SK-N-SH treated with all-trans-retinoic acid at 6 μM for 48 hours (cell line): ENCODE measurements around the gene JMY.

Experiments used
- ATAC-seq: fragments of 200-7000 bp; cut with Tn5 transposase; 3 replicates; pipeline ENCODE4 v1.9.1; 2020; ENCODE audit warnings: mild to moderate bottlenecking, moderate library complexity
- ARNTL ChIP-seq: fragments of 450-650 bp; formaldehyde crosslinking; IDR thresholded peaks from 2 replicates; pipeline ENCODE4 v1.5.0; 2020; ENCODE audit warnings: low read depth, mild to moderate bottlenecking, moderate library complexity, borderline replicate concordance
- BACH2 ChIP-seq: fragments of 250-450 bp; sonication (Bioruptor Pico); IDR thresholded peaks from 2 replicates; pipeline ENCODE4 v1.9.0; 2021; ENCODE audit warnings: mild to moderate bottlenecking, borderline replicate concordance
- ESRRG ChIP-seq: fragments of 250-450 bp; sonication (Bioruptor Pico); IDR thresholded peaks from 2 replicates; pipeline ENCODE4 v1.6.1; 2021; ENCODE audit warnings: mild to moderate bottlenecking
- GLIS3 ChIP-seq: fragments of 250-450 bp; sonication (Bioruptor Pico); IDR thresholded peaks from 2 replicates; pipeline ENCODE4 v1.5.0; 2020; ENCODE audit warnings: mild to moderate bottlenecking, moderate library complexity
- OSR1 ChIP-seq: fragments of 250-450 bp; sonication (Bioruptor Pico); IDR thresholded peaks from 2 replicates; pipeline ENCODE4 v1.8.0; 2022; ENCODE audit warnings: moderate library complexity, mild to moderate bottlenecking, inconsistent platforms
- PPARA ChIP-seq: fragments of 250-450 bp; sonication (Bioruptor Pico); IDR thresholded peaks from 2 replicates; pipeline ENCODE4 v1.5.0; 2020; ENCODE audit warnings: mild to moderate bottlenecking, borderline replicate concordance
- RARB ChIP-seq: fragments of 250-450 bp; sonication (Bioruptor Pico); IDR thresholded peaks from 2 replicates; pipeline ENCODE4 v1.8.0; 2021; ENCODE audit warnings: mild to moderate bottlenecking, moderate library complexity
- SNAI2 ChIP-seq: fragments of 250-450 bp; sonication (Bioruptor Pico); IDR thresholded peaks from 2 replicates; pipeline ENCODE4 v1.5.0; 2020; ENCODE audit warnings: mild to moderate bottlenecking, moderate library complexity
- TCF4 ChIP-seq: fragments of 250-450 bp; sonication (Bioruptor Pico); IDR thresholded peaks from 2 replicates; pipeline ENCODE4 v1.8.0; 2021; ENCODE audit warnings: mild to moderate bottlenecking, moderate library complexity, borderline replicate concordance
- TOX ChIP-seq: fragments of 250-450 bp; sonication (Bioruptor Pico); IDR thresholded peaks from 2 replicates; pipeline ENCODE4 v1.8.0; 2021; ENCODE audit warnings: mild to moderate bottlenecking, moderate library complexity, borderline replicate concordance
- ZC3H10 ChIP-seq: fragments of 250-450 bp; sonication (Bioruptor Pico); IDR thresholded peaks from 2 replicates; pipeline ENCODE4 v1.5.1; 2021; ENCODE audit warnings: mild to moderate bottlenecking, moderate library complexity
- ZFP3 ChIP-seq: fragments of 250-450 bp; sonication (Bioruptor Pico); IDR thresholded peaks from 2 replicates; pipeline ENCODE4 v1.5.0; 2020; ENCODE audit warnings: mild to moderate bottlenecking, moderate library complexity
- ZFP30 ChIP-seq: fragments of 450-650 bp; formaldehyde crosslinking; IDR thresholded peaks from 2 replicates; pipeline ENCODE4 v1.5.0; 2022; ENCODE audit warnings: mild to moderate bottlenecking, moderate library complexity
- ZNF565 ChIP-seq: fragments of 450-650 bp; formaldehyde crosslinking; conservative IDR thresholded peaks from 2 replicates; pipeline ENCODE4 v1.5.0; 2020; ENCODE audit warnings: low read depth, mild to moderate bottlenecking, moderate library complexity
- ZNF70 ChIP-seq: fragments of 450-650 bp; formaldehyde crosslinking; IDR thresholded peaks from 2 replicates; pipeline ENCODE4 v1.5.0; 2020; ENCODE audit warnings: mild to moderate bottlenecking, moderate library complexity
- ZNF8 ChIP-seq: fragments of 450-650 bp; formaldehyde crosslinking; IDR thresholded peaks from 2 replicates; pipeline ENCODE4 v1.5.0; 2020; ENCODE audit warnings: mild to moderate bottlenecking, moderate library complexity
- TF ChIP-seq, protein P1 (sequence below): fragments of 250-450 bp; sonication (Bioruptor Pico); IDR thresholded peaks from 2 replicates; pipeline ENCODE4 v1.5.1; 2020; ENCODE audit warnings: low read depth, mild to moderate bottlenecking, moderate library complexity
- TF ChIP-seq, protein P2 (sequence below): fragments of 250-450 bp; sonication (Bioruptor Pico); IDR thresholded peaks from 2 replicates; pipeline ENCODE4 v1.8.0; 2021; ENCODE audit warnings: low read depth, mild to moderate bottlenecking, moderate library complexity, borderline replicate concordance
- TF ChIP-seq, protein P3 (sequence below): fragments of 250-450 bp; sonication (Bioruptor Pico); IDR thresholded peaks from 2 replicates; pipeline ENCODE4 v1.5.1; 2021; ENCODE audit warnings: mild to moderate bottlenecking, moderate library complexity
- TF ChIP-seq, protein P4 (sequence below): fragments of 250-450 bp; sonication (Bioruptor Pico); IDR thresholded peaks from 2 replicates; pipeline ENCODE4 v1.8.0; 2020; ENCODE audit warnings: mild to moderate bottlenecking, moderate library complexity, borderline replicate concordance

Gene JMY

DNA sequence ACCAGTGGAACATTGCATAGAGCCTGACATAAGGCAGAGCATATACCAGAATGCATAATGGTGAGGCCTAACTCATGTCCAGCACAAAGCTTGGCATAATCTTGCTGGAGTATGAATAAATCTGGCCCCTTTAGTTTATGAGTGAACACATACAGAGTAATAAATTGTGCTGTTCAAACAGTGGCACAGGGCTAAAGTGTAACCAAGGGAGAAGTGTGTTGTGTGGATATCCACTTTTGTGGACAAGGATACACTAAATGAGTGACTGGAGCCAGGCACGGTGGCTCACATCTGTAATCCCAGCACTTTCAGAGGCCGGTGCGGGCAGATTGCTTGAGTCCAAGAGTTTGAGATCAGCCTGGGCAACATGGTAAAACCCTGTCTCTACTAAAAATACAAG is 29.4 kb upstream of the JMY start:
- no peak for ATAC-seq

DNA sequence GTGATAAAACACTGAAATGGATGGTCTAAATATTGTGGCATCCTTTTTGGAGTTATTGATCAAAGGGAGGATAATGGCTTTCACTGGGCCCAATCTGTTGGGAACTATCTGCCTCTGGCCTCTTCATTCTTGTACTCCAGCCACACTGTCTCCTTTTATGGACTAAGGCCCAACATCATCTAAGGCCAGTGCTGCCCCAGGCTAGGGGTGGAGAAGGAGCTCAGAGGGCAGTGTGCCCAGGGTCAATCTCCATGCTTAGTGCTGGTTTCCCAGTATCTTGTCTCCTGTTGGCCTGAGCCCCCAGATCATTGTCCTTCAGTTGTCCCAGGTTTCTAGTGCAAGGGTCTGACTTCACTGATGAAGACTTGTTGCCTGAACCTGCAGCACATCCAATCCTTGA is 26.4 kb upstream of the JMY start:
- ATAC-seq: no peak
- TF ChIP-seq ZNF70: no peak
- TF ChIP-seq, protein P1, sequence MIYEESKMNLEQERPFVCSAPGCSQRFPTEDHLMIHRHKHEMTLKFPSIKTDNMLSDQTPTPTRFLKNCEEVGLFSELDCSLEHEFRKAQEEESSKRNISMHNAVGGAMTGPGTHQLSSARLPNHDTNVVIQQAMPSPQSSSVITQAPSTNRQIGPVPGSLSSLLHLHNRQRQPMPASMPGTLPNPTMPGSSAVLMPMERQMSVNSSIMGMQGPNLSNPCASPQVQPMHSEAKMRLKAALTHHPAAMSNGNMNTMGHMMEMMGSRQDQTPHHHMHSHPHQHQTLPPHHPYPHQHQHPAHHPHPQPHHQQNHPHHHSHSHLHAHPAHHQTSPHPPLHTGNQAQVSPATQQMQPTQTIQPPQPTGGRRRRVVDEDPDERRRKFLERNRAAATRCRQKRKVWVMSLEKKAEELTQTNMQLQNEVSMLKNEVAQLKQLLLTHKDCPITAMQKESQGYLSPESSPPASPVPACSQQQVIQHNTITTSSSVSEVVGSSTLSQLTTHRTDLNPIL (CRISPR knock-in tag): no peak
- no peak for TF ChIP-seq ZNF565 (CRISPR knock-in tag)
- TF ChIP-seq GLIS3 (CRISPR knock-in tag): no peak
- TF ChIP-seq, protein P2, sequence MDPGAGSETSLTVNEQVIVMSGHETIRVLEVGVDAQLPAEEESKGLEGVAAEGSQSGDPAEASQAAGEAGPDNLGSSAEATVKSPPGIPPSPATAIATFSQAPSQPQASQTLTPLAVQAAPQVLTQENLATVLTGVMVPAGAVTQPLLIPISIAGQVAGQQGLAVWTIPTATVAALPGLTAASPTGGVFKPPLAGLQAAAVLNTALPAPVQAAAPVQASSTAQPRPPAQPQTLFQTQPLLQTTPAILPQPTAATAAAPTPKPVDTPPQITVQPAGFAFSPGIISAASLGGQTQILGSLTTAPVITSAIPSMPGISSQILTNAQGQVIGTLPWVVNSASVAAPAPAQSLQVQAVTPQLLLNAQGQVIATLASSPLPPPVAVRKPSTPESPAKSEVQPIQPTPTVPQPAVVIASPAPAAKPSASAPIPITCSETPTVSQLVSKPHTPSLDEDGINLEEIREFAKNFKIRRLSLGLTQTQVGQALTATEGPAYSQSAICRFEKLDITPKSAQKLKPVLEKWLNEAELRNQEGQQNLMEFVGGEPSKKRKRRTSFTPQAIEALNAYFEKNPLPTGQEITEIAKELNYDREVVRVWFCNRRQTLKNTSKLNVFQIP (CRISPR knock-in tag): no peak
- no peak for TF ChIP-seq ZNF8 (CRISPR knock-in tag)
- TF ChIP-seq RARB (CRISPR knock-in tag): no peak

More for the DNA sequence above, 29.4 kb upstream of the JMY start:
- TF ChIP-seq ZNF70: no peak
- TF ChIP-seq ZFP30: no peak
- TF ChIP-seq, protein P2 (CRISPR knock-in tag): no peak
- TF ChIP-seq TCF4 (CRISPR knock-in tag): no peak
- TF ChIP-seq BACH2 (CRISPR knock-in tag): no peak
- TF ChIP-seq, protein P3, sequence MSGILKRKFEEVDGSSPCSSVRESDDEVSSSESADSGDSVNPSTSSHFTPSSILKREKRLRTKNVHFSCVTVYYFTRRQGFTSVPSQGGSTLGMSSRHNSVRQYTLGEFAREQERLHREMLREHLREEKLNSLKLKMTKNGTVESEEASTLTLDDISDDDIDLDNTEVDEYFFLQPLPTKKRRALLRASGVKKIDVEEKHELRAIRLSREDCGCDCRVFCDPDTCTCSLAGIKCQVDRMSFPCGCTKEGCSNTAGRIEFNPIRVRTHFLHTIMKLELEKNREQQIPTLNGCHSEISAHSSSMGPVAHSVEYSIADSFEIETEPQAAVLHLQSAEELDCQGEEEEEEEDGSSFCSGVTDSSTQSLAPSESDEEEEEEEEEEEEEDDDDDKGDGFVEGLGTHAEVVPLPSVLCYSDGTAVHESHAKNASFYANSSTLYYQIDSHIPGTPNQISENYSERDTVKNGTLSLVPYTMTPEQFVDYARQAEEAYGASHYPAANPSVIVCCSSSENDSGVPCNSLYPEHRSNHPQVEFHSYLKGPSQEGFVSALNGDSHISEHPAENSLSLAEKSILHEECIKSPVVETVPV (CRISPR knock-in tag): no peak
- no peak for TF ChIP-seq ESRRG
- no peak for TF ChIP-seq ARNTL (CRISPR knock-in tag)
- TF ChIP-seq ZC3H10: no peak

DNA sequence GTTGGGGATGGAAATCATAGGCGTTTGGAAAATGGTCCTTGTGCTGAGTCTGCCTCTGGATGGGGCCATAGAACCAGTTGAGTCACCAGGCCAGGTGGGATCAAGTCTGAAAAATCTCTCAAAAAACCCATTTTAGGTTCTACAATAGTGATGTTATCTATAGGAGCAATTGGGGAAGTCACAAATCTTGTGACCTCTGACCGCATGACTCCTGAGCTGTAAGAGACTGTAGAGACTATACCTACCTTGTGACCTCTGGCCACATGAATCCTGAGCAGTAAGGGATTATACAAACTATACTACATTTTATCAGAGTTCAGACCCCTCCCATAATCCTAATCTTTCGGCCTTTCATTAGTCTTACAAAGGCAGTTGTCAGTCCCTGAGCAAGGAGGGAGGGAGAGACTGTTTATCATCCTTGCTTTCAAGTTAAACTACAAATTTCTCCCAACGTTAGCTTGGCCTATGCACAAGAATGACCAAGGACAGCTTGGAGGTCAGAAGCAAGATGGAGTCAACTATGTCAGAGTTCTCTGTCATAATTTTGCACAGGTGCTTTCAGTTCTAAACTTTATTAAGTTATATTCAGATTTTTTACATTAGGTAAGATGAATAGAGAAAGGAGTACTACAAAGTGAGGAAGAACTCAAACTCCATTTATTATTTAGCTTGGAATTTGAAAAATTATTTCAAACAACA is 11.5 kb upstream of the JMY start:
- no peak for ATAC-seq
- TF ChIP-seq ESRRG (no peak), BACH2 (CRISPR knock-in tag) (no peak), TOX (CRISPR knock-in tag) (no peak), ZFP3 (CRISPR knock-in tag) (no peak), GLIS3 (CRISPR knock-in tag) (no peak), ZFP30 (no peak), PPARA (no peak), SNAI2 (CRISPR knock-in tag) (no peak), OSR1 (CRISPR knock-in tag) (no peak)
- TF ChIP-seq, protein P1 (CRISPR knock-in tag): no peak
- TF ChIP-seq, protein P3 (CRISPR knock-in tag): no peak
- TF ChIP-seq, protein P4, sequence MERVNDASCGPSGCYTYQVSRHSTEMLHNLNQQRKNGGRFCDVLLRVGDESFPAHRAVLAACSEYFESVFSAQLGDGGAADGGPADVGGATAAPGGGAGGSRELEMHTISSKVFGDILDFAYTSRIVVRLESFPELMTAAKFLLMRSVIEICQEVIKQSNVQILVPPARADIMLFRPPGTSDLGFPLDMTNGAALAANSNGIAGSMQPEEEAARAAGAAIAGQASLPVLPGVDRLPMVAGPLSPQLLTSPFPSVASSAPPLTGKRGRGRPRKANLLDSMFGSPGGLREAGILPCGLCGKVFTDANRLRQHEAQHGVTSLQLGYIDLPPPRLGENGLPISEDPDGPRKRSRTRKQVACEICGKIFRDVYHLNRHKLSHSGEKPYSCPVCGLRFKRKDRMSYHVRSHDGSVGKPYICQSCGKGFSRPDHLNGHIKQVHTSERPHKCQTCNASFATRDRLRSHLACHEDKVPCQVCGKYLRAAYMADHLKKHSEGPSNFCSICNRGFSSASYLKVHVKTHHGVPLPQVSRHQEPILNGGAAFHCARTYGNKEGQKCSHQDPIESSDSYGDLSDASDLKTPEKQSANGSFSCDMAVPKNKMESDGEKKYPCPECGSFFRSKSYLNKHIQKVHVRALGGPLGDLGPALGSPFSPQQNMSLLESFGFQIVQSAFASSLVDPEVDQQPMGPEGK (CRISPR knock-in tag): no peak
